ENCODE data around the gene RRP9. TPM values are rescaled to one million over a fixed set of nuclear protein-coding genes. Genes with fewer than 3 reads are reported as not detected.

RRP9 gene
- total and polyA plus RNA-seq, 4 donors = 8.2 to 47.6 (median 33.5) TPM

- no peak overlapping the region for H3K4me3 ChIP-seq
- DNase-seq (no peak), ATAC-seq (ENCODE audit: insufficient read depth, low FRiP score) (no peak)
- H3K9me3 ChIP-seq (ENCODE audit: control insufficient read depth in 4 of 4, insufficient read depth in 3 of 4, low read length in 3 of 4) = no peaks in the 10 kb centered on the region
- H3K36me3 ChIP-seq (ENCODE audit: control insufficient read depth in 4 of 4, insufficient read depth in 4 of 4, low read length in 4 of 4) = no peaks in the 10 kb centered on the region
- no peak overlapping the region for H3K27ac ChIP-seq (ENCODE audit: low read depth in 1 of 2, low read length in 1 of 2)
- H3K9ac ChIP-seq (ENCODE audit: insufficient read depth in 1 of 2, low read length in 2 of 2) = no peak overlapping the region
- no peaks in the 10 kb centered on the region for H3K27me3 ChIP-seq (ENCODE audit: control insufficient read depth in 3 of 3, insufficient read depth in 3 of 3, low read length in 2 of 3)
- H3K4me1 ChIP-seq (ENCODE audit: control insufficient read depth in 5 of 5, insufficient read depth in 5 of 5, low read length in 5 of 5) = no peaks in the 10 kb centered on the region
- WGBS, 2 donors = 79 to 82% methylated on average over 11 of the region's 11 CpGs
- TF ChIP-seq CTCF (IDR thresholded peaks at IDR 0.05; ENCODE audit: control extremely low read depth, extremely low read depth) = no peak
Measured at GRCh38 chr3:51921081-51921578, 20.6 kb downstream of the RRP9 start.

GRCh38 chr3:51916418-51916817 lies 25.3 kb downstream of the RRP9 start:
- 64 to 68% methylated on average over 5 of the region's 5 CpGs for WGBS, 2 donors
- no peaks in the 10 kb centered on the region for H3K9me3 ChIP-seq (ENCODE audit: control insufficient read depth in 4 of 4, insufficient read depth in 3 of 4, low read length in 3 of 4)
- DNase-seq (no peak), ATAC-seq (ENCODE audit: insufficient read depth, low FRiP score) (no peak)
- no peak overlapping the region for H3K27ac ChIP-seq (ENCODE audit: low read depth in 1 of 2, low read length in 1 of 2)
- no peaks in the 10 kb centered on the region for H3K4me1 ChIP-seq (ENCODE audit: control insufficient read depth in 5 of 5, insufficient read depth in 5 of 5, low read length in 5 of 5)
- H3K27me3 ChIP-seq (ENCODE audit: control insufficient read depth in 3 of 3, insufficient read depth in 3 of 3, low read length in 2 of 3) = no peaks in the 10 kb centered on the region
- no peaks in the 10 kb centered on the region for H3K36me3 ChIP-seq (ENCODE audit: control insufficient read depth in 4 of 4, insufficient read depth in 4 of 4, low read length in 4 of 4)
- H3K4me3 ChIP-seq = no peak overlapping the region
- H3K9ac ChIP-seq (ENCODE audit: insufficient read depth in 1 of 2, low read length in 2 of 2) = no peak overlapping the region
- no peak for TF ChIP-seq CTCF (IDR thresholded peaks at IDR 0.05; ENCODE audit: control extremely low read depth, extremely low read depth)

- Histone ChIP-seq H3K4me3 (no peak overlapping the region), H3K36me3 (ENCODE audit: control insufficient read depth in 4 of 4, insufficient read depth in 4 of 4, low read length in 4 of 4) (no peaks in the 10 kb centered on the region), H3K27ac (ENCODE audit: low read depth in 1 of 2, low read length in 1 of 2) (no peak overlapping the region), H3K4me1 (ENCODE audit: control insufficient read depth in 5 of 5, insufficient read depth in 5 of 5, low read length in 5 of 5) (no peaks in the 10 kb centered on the region), H3K9me3 (ENCODE audit: control insufficient read depth in 4 of 4, insufficient read depth in 3 of 4, low read length in 3 of 4) (peaks cover 0 to 4% (median 0%) of the 10 kb centered on the region in 4 donors), H3K27me3 (ENCODE audit: control insufficient read depth in 3 of 3, insufficient read depth in 3 of 3, low read length in 2 of 3) (no peaks in the 10 kb centered on the region), H3K9ac (ENCODE audit: insufficient read depth in 1 of 2, low read length in 2 of 2) (no peak overlapping the region)
- TF ChIP-seq CTCF (IDR thresholded peaks at IDR 0.05; ENCODE audit: control extremely low read depth, extremely low read depth) = no peak
- no peak for DNase-seq
- no peak for ATAC-seq (ENCODE audit: insufficient read depth, low FRiP score)
- WGBS, 2 donors = 82 to 88% methylated on average over 4 of the region's 4 CpGs
Measured at GRCh38 chr3:51908026-51908425, 33.7 kb downstream of the RRP9 start.
